ENCODE data around the gene TPD52L1.

The TPD52L1 gene

DNA sequence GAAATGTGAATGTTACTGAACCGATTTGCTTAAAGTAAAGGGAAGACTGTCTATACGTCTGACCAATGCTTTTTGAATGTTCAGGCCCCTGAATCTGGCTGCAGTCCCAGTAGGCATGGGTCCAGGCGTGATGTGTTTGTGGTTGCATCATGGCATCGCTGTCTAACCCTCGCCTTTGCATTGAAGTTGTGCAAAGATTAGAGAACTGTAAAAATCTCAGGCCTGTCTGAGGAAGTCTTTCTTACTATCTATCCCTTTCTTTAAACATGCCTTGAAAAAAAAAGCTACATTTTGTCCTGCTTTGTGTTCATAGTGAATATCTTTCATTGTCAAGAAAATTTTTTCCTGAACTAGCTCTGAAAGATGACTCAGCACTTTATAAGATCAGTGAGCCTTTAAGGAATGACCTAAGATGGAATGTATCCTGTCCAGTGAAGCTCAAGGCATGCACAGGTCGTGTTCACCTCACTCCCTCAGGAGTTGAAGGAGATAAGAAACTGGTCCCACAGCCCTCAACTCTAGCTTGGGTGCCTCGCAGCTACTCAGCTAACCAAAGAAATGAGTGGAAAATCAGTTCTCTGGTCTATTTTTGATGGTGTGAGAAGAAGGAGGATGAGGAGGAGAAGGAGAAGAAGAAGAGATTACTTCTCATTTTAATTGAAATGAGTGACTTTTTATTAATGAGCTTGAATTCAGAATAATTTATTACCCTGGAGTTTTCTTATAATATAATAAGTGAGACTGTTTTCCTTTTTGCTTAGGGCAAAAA is 48.6 kb downstream of the TPD52L1 start:
- no peak overlapping the region for H3K4me3 ChIP-seq (ENCODE audit: low read depth, low read length)
- TF ChIP-seq, protein P1, sequence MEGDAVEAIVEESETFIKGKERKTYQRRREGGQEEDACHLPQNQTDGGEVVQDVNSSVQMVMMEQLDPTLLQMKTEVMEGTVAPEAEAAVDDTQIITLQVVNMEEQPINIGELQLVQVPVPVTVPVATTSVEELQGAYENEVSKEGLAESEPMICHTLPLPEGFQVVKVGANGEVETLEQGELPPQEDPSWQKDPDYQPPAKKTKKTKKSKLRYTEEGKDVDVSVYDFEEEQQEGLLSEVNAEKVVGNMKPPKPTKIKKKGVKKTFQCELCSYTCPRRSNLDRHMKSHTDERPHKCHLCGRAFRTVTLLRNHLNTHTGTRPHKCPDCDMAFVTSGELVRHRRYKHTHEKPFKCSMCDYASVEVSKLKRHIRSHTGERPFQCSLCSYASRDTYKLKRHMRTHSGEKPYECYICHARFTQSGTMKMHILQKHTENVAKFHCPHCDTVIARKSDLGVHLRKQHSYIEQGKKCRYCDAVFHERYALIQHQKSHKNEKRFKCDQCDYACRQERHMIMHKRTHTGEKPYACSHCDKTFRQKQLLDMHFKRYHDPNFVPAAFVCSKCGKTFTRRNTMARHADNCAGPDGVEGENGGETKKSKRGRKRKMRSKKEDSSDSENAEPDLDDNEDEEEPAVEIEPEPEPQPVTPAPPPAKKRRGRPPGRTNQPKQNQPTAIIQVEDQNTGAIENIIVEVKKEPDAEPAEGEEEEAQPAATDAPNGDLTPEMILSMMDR (IDR thresholded peaks at IDR 0.05; ENCODE audit: insufficient read depth, low read depth, low read length, missing control alignments), result no peak
- no peak for DNase-seq (ENCODE audit: low read depth)

DNA sequence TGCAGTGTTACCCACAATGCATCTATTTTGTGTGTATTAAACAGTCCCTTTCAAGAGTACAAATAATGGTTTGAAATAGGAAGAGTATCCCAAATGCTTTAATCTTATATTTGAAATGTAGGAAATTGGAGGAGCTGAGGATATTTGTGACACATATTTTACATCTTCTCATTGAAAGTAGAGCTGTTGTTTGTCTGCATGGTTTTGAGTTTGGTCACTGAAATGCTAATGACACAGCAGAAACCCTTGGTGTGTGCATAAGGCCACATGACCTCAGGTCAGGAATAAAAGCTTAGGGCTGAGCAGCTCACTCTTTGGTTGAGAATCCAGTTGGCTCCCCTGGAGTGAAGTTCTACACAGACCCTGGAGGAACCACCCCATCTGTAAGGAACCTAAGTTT is 49.8 kb downstream of the TPD52L1 start:
- TF ChIP-seq, protein P1 (IDR thresholded peaks at IDR 0.05; ENCODE audit: insufficient read depth, low read depth, low read length, missing control alignments), result no peak
- no peak overlapping the region for H3K4me3 ChIP-seq (ENCODE audit: low read depth, low read length)
- DNase-seq (ENCODE audit: low read depth), result no peak

- H3K4me3 ChIP-seq (ENCODE audit: low read depth, low read length), result no peak overlapping the region
- no peak for DNase-seq (ENCODE audit: low read depth)
- TF ChIP-seq, protein P1 (IDR thresholded peaks at IDR 0.05; ENCODE audit: insufficient read depth, low read depth, low read length, missing control alignments), result no peak
Observed at GRCh38 chr6:125205931-125206330, 52.4 kb downstream of the TPD52L1 start.

DNA sequence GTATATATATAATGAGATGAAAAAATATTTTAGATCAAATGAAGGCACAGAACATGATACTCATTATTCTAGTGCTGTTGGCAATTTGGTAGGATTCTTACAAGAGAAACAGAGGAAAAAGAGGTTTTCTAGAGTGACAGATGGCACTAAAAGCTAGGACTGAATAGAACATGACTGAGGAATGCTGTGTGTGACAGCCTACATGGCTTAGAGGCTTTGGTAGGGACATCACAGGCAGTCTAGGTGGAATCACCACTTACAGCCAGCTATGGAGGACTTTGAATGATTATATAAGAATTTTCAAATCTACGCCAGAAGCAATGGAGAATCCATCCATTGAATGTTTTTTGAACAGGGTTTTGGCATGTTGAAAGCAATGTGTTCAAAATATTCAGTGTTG is 52.8 kb downstream of the TPD52L1 start:
- TF ChIP-seq, protein P1 (IDR thresholded peaks at IDR 0.05; ENCODE audit: insufficient read depth, low read depth, low read length, missing control alignments), result no peak
- no peak overlapping the region for H3K4me3 ChIP-seq (ENCODE audit: low read depth, low read length)
- DNase-seq (ENCODE audit: low read depth), result no peak

- TF ChIP-seq, protein P1 (IDR thresholded peaks at IDR 0.05; ENCODE audit: insufficient read depth, low read depth, low read length, missing control alignments), result no peak
- DNase-seq (ENCODE audit: low read depth), result no peak
- no peak overlapping the region for H3K4me3 ChIP-seq (ENCODE audit: low read depth, low read length)
Observed at GRCh38 chr6:125207956-125208355, 54.4 kb downstream of the TPD52L1 start.

DNA sequence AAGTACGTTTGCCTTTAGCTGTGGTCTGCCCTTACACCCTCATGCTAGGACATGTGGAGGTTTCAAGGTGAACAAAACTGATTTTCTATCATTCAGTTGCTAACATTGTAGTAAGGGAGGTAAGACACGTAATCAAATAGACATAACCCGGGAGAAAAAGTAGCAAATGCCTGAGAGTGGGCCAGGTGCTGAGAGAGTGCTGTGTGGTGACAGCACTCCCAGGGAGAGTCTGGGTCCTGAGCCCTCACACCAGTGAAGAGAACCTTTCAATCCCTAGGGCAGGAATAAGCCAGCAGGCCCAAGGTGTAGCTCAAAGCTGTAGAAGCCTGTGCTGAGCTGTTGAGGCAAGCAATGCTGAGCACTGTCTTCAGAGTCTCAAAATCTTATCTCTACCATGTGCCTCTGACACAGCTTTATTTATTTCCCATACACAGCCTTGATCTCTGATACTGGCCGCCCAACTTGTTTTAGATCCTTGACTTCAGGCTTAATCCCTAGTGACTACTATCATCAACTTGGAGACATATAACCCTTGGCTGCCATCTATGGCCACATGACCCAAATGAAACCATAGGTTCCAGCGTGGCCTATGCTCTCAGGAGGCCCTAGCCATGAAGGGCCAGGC is 55.2 kb downstream of the TPD52L1 start:
- H3K4me3 ChIP-seq (ENCODE audit: low read depth, low read length), result no peak overlapping the region
- no peak for DNase-seq (ENCODE audit: low read depth)
- TF ChIP-seq, protein P1 (IDR thresholded peaks at IDR 0.05; ENCODE audit: insufficient read depth, low read depth, low read length, missing control alignments), result no peak

Data from GM12865 (cell line).